ENCODE data around the gene HSD11B2.

The HSD11B2 gene

DNA sequence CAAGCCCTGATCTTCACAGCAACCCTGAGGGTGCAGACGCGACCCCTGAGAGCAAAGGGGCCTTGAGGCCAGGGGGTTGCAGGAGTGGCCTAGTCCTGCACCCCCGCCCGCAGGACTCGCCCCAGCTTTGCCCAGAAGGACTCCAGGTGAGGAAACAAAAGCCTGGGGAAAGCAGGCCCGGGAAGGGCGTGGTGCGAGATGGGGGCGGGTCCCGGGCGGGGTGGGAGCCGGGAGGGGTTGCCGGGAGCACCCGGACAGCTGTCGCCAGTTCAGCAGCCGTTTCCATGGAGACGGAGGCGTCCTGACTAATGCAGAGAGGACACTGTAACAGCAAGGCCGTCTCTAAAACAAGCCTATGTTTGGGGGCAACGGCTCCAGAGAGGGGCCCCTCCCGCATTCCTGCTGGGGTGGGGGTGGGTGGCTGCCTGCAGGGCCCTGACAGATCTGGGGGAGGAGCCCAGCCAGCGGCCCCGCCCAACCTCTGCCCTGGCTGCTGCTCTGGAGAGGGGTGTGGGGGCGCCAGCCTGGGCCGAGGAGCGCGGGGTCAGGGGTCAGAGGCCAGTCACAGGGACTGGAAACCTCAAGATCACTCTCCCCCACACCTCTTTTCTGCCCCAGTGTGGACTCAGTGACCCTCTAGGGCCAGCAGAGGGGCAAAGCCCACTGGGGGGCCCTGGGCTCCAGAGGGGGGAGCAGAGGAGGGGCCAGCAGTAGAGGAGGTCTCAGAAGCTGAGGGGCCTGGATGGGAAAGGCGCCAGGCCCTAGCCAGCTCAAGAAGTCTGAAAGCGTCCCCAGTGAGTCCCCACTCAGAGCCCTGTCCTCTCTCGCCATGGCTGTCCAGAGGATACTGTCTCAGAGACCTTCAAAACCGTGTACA, 34.5 kb upstream of the HSD11B2 start:
- DNase-seq (ENCODE audit: low read depth, low spot score): peak; percentile 82

DNA sequence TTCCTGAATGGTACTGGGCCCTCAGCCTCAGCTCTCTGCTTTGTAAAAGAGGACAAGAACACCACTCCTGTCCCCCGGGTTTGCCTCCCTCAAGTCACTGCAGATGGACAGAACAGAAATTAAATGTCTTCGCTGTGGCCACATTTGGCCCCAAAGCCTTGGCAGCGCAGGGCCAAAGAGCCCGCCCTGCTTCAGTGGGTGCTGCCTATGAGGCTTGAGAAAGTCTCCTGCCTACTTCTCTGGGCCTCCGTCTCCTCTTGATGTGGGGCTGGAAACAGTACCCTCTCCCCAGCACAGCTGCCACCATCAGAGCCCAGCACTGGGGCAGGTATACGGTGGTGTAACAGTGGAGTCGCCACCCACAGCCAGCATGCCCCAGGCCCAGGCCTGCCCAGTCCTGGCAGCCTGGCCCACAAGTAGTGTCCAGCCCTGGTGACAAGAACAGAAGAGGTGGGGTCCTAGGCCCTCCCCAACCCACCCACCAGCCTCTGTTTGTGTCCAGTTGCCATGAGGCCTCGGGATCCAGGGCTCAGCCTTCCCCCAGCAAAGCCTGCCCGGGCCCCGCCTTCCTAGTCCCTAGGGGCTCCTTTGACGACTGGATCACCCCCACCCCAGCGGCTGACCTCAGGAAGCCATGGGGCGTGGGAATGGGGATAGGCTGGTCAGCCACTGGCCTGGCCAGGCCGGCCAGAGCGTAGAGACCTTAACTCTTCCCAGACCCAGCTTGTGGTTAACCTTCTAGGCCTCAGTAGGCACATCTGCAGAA, 33.7 kb upstream of the HSD11B2 start:
- no peak for DNase-seq (ENCODE audit: low read depth, low spot score)

DNA sequence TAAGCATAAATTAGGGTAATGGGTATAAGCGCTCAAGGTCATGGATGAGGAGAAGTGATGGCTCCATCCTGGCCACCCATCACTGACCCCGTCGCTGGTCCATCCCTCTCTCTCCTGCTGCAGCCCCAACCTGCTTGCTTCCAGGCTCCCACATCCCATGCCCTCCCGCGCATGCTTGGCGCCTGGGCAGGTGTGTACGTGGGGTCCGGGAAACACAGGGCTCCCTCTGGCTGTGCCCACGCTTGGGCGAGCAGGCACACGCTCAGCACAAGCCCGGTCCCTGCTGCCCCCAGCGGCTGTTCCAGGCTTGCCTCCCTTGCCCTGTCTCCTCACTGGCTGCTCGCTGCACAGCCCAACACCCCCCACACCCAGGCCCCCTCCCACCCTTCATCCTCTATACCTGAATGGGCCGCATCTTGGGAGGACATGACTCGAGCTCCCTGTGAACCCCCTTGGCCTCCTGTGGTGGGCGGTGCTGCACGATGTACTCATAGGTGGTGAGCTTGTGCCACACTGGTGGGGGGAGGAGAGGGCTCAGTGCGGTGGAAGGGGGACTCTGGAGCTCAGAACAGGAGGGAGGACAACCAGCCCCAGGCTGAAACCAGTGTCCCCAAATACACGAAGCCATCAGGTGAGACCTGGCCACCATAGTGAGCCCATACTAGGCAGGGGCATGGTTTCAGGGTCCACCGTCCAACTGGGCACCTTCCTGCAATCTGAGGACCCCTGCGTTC, 32.9 kb upstream of the HSD11B2 start:
- no peak for DNase-seq (ENCODE audit: low read depth, low spot score)

DNA sequence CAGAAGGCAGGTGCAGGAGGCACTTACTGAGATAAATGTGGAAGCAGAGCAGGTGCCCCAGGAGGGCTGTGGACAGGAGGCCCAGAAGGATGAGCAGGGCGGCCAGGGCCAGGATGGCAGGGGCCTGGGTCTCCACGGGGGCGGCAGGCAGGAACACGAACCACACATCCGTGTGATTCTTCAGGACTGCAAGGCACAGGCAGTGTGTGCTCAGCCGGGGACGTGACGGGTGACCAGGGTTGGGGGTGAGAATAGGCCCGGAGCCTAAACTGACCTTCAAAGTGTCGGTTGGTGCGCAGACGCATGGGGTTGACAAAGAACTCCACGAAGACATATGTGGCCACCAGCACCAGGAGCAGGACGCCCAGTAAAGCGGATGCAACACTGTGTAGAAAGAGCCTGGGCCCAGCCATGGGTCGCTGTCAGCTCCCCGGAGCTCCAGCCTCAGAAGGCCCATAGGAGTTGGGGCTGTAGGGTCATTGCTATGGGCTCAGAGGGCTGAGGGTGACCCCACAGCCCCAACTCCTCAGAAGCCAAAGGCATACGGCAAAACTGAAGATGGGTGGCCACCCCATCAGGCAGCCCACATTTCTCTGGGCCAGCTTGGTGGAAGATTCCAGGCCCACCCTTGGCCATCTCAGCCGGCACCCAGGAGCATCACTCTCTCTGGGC, 32.2 kb upstream of the HSD11B2 start:
- no peak for DNase-seq (ENCODE audit: low read depth, low spot score)

DNA sequence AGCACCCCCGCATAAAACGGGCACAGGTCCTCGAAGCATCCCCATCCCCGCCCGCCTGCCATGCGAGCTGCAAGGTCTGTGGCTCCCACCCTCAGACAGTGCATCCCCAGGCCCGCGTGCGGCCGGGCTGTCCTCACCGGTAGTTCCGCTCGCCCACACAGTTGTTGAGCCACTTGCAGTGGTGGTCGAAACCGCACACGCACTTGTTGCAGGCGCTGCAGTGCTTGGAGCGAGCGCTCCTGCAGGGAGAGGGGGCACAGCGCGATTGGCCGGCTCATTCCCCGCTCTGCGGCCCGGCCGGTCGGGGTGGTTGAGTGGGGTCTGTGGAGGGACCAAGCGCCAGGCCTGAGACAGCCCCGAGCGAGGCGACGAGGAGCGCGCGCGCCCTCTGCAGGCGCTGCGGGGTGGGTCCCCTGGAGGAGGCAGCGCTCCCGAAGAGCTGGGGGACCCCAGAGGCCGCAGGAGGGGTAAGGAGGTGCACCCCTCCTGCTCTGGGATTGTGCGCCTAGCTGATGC, 31.6 kb upstream of the HSD11B2 start:
- DNase-seq (ENCODE audit: low read depth, low spot score): peak; percentile 70

DNA sequence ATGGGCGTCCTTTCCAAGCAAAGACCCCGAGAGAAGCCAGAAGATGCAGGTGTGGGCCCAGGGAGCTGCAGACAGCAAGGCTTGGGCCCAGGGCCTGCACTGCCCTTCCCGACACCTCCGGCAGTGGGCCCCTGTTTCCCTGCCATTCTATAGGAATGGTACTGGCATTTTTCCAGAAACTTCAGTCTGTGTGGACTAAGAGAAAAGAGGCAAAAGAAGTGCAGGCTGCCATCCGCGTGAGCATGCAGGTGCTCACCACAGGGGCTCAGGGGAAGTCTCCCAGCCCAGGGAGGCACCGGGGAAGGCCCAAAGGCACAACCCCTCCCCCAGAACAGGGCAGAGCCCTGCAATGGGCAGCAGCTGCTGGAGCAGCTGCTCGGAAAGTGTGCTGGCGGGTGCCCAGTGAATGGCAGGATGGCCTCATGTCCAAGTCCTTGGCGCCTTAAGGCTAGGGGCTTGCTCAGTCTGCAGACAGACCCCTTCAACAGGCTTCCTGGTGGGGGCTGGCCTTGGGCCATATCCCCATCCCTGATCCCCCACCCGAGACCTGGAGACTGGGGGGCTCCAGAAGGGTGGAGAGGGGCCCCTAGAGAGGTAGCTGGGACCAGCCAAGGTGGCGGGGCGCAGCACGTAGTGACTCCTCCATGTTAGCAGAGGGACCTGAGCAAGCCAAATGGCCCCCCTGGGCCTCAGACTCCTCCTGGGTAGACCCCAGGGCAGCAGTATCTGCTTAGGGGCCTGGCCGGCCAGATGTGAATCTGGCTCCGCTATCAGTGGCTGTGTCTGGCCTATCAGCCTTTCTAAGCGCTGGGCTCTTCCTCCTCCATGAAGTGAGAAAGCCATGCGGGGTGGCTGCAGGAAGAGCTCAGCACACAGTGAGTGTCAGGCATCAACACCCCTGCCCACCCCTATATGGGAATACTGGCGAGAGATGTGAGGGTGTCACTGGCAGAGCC, 30.9 kb upstream of the HSD11B2 start:
- no peak for DNase-seq (ENCODE audit: low read depth, low spot score)

DNA sequence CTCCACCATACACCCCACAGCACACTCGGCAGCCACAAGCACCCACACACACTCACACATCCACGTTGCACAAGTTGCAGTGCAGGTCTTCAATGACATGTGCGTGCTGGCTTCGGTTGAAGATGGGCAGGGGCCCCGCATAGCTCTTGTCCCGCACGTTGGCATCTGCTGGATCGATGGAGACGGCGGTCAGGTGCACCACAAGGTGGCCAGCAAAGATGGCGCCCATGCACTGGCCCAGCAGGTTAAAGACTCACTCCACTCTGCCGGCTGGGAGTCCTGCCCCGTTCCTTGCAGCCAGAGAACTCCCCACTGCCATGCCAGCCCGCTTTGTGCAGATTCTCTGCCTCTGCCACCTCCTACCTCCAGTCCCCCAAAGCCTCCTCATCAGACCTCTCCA, 30.0 kb upstream of the HSD11B2 start:
- no peak for DNase-seq (ENCODE audit: low read depth, low spot score)

DNA sequence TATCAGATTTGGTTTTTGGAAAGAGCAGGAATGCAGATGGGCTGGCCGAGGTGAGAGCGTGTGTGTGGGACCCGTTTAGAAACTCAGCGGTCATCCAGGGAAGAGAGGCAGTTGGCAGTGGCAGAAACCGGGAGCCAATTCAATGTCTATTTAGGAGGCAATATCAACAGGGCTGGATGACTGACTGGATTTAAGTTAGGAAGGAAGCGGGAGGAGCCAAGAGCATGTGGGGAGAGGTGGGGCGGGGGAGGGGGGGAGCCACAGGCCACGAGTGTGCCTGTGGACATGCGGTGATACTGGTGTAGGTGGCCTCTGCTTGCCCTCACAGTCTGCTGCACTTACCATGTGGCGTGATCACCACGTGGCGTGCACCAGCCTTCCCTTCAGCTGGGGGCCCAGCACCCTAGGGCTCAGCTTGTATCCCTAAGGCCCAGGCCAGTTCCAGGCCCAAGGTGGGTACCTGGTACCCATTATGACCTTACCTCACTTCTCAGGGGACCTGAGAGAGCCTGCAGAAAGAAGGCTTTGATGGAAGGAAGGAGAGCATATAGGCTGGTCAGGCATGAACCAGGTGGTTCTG, 26.9 kb upstream of the HSD11B2 start:
- DNase-seq (ENCODE audit: low read depth, low spot score): no peak

DNA sequence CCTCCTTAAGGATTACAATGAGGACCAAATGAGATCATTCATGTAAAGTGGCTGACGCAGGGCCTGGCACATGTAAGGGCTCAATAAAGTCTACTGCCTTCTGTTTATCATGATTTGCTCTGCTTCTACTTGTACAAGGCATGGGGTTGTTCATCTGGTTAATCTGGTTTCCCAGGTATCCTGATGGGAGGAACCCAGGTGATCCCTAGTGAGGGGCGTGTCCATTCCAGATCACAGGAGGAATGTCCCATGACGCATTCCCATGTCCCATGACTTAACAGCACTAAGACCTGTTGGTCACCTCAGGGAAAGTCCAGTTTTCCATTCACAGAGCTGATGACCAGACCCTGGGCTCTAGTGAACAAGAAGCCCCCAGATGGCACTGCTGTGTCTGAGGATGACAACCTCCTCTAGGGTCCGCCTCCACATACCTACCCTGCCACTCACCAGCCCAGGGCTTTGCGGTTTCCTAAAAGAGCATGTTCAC, 26.1 kb upstream of the HSD11B2 start:
- no peak for DNase-seq (ENCODE audit: low read depth, low spot score)

DNA sequence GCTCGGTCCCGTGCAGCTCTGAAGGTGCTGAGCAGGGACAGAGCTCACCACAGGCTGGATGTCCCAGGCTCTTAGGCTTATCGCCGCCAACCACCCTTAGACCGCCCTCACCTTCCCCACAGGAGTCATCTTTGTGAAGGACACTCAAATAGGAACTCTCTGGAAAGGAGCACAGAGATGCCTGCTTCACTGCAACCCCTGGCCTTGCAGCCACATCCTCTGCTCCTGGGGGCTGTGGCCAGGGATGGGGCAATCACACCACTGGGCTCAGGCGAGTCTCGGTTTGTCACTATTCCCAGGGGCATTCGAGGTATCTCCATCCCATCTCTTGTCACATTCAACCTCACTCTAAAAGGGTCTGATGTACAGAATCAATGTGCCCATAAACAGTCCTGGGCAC, 25.6 kb upstream of the HSD11B2 start:
- no peak for DNase-seq (ENCODE audit: low read depth, low spot score)

DNA sequence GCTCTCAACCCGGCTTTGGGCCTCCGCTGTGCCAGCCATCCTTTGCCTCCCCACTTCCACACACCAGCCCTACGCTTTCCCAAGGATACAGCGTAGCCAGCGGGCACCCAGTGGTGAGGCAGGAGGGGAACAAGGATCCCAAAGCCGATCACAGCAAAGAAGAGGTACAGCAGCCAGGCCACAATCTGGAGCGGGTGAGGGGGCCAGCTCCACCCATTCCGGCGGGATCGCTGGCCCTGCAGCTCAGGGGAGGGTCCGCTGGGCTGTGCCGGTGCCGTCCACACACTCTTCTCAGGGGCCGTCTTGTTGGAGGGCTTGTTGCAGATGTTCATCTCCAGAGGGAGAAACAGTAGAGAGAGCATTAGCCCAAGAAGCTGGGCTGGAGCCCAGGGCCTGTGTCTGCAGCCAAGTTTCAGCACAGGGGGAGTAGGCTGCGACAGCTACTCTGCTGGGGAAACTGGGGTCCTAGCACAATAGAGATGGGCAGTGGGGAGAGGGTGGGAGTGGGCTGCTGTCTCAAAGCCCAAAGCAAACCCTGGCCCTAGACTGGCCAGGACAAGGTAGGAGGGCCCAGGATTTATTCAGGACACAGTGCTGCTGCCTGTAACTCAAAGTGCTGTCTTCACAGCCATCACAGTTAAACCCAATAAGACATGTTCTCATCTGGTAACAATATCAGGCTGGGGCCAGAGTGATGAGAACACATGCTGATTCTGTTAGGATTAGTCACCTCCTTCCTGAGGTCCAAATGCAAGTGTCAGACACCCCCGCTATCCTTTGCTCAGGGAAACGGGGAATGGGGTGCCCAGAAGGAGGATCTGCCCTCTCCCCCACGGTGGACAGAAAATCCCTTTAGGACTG, 24.6 kb upstream of the HSD11B2 start:
- peak; percentile 54 for DNase-seq (ENCODE audit: low read depth, low spot score)

DNA sequence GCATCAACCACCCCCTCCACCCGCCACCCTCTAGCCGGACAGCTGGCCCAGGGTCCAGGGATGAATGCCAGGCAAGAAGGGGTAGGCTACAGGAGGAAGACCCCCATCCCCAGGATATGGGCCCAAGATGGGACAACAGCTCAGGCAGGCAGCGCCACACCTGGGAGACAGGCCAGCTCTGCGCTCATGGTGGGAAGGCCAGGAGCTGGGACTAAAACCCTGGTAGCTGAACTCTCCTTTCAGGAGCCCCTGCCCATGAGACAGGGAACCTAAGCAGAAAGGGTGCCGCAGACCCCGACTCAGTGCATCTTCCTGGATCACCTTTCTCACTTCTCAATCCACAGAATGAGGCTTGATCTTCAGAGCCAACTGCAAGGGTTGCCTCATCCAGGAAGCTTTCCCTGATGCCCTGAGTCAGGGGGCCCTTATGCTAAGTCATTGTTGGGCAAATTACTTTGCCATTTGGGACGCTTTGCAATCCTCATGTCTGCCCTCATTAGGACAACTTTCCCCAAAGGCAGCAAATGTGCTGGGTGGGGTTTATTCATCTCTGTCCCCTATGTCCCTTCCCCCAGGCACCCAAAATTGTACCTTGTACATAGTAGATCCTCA, 23.6 kb upstream of the HSD11B2 start:
- DNase-seq (ENCODE audit: low read depth, low spot score): no peak

DNA sequence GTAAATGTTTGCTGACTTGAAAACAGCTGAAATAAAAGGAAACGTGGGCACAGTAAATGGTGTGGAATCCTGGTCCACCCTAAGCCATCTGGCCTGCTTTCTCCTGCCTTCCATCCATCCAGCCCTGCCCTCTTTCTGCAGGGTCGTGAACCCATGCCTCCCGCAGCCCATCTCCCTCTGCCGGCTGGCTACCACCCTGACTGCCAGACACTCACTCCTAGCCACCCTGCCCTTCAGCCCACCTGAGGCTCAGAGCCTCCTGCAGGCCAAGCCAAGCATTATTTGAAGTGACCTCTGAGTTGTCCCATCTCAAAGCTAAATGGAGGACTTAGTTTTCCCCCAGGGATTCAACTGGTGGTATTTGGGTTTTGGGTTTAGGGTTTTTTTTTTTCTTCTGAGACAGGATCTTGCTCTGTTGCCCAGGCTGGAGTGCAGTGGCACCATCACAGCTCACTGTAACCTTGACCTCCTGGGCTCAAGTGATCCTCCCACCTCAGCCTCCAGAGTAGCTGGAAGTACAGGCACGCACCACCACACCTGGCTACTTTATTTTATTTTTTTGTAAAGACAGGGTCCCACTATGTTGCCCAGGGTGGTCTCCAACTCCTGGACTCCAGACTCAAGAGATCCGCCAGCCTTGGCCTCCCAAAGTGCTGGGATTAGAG, 23.0 kb upstream of the HSD11B2 start:
- no peak for DNase-seq (ENCODE audit: low read depth, low spot score)

DNA sequence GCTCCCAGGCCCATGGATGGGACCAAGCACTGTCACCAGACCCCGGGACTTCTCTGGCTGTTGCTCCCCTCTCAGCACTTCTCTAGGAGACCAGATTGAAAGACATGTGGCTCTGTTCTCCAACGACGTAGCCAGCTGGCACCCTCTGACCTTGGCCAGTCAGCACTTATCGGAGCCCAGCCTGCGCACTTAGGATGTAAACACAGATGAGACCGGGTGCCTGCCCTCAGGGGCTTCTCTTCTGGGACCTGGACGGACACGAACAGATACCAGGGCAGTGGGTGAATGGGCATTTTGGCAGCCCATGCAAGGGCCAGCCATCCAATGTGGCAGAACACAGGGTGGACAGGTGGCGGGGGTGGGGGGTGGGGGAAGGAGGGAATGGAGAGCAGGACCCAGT, 21.3 kb upstream of the HSD11B2 start:
- DNase-seq (ENCODE audit: low read depth, low spot score): no peak

DNA sequence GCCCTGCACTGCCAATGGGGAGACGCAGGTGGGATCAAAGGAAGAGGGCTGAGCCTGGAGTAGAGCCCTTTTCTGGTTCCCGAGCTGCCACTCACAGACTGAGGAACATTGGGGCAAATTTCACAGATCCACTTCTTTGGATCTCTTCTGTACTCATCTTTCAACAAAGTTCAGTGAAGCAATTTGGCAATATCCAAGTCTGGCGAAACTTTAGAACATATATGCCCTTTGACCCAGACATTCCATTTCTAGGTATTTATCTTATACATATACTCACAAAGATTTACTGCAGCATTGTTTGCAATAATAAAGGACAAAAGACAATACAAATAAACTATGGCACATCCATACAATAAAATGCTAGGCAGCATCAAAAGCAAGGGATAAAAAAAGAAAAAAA, 19.6 kb upstream of the HSD11B2 start:
- no peak for DNase-seq (ENCODE audit: low read depth, low spot score)

DNA sequence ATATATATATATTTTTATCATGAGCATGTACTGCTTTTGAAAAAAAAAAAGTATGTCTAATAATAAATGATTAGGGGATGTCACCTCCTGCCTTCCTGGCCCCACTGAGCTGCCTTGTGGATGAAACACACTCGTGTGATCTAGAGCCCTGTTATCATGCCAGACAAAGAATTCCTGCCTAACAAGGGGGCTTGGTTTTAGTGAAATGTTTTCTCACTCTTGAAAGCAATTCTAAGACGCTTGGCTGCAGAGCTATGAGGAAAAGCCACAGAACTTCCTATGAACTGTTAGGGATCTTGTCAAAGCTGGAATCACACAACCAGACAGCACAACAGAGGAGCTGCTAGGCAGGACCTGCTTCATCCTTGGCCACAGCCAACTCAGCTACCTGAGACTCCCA, 18.6 kb upstream of the HSD11B2 start:
- DNase-seq (ENCODE audit: low read depth, low spot score): peak; percentile 78

DNA sequence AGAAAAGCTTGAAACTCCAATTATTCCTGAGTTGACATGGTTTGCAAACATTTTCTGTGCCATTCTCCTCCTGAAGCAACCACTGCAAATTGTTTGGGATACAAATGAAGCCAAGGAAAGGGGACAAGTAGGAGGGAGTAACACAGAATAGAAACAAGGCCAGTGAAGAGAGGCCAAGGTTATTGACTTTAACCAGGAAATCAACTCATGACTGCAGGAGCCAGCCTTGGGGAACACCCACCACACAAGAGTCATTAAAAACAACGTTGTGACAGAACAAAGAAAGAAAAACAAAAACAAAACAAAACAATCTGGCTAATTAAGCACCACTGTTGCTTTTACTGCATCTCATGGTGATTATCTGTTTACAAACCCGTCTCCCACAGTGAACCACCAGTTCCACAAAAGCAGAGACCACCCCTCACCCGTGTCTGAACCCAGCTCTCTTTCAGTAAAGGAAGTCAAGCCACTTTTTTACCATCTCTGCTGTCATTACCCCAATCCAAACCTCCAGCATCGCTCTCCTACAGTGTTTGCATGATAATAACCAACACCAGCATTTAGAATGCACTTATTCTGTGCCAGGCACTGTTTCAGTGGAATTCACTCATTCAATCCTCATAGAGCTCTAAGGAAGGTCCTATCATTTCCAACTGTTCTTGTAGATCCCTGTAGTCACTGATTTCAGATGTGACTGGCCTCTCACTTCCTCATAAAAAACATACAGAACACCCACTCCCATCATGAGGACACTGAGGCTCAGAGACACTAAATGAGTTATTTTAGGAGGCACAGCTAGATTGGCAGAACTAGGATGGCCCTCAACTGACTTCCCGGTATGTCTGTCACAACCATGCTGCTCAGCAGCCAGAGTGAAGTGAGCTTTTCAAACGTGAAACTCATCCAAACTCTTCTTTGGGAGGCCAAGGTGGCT, 16.7 kb upstream of the HSD11B2 start:
- no peak for DNase-seq (ENCODE audit: low read depth, low spot score)
